Myocyte (in vitro differentiated cells): ENCODE data around the gene SH3TC2. TPM values are rescaled to one million over a fixed set of nuclear protein-coding genes. Genes with fewer than 3 reads are reported as not detected.

Experiments
- DNase-seq: peaks from one replicate; pipeline ENCODE4 v3.0.0-alpha.2; 2012; ENCODE audit warnings: low read depth
- total RNA-seq: library from RNA; depleted of rRNA; stranded (reverse); fragments of >200 nt; gene quantifications from 2 replicates; pipeline ENCODE4 v1.2.3, GENCODE V29; 2014

SH3TC2 gene
- total RNA-seq, 1 donor from 2014 or later: 4.3 TPM

- no peak for DNase-seq
These were observed 31.9 kb downstream of the SH3TC2 start for GRCh38 chr5:149030838-149031397.

- DNase-seq: peak; percentile 91
These were observed 32.5 kb downstream of the SH3TC2 start for GRCh38 chr5:149030392-149030791.

- DNase-seq: no peak
These were observed 33.9 kb downstream of the SH3TC2 start for GRCh38 chr5:149028984-149029383.

- DNase-seq: no peak
These were observed 34.7 kb downstream of the SH3TC2 start for GRCh38 chr5:149028161-149028560.

GRCh38 chr5:149027636-149028035 is 35.2 kb downstream of the SH3TC2 start:
- DNase-seq: no peak

GRCh38 chr5:149024943-149025342 is 37.9 kb downstream of the SH3TC2 start:
- DNase-seq: no peak

GRCh38 chr5:149024477-149024876 is 38.4 kb downstream of the SH3TC2 start:
- peak; percentile 76 for DNase-seq

- no peak for DNase-seq
These were observed 40.7 kb downstream of the SH3TC2 start for GRCh38 chr5:149022200-149022599.

- DNase-seq: no peak
These were observed 43.2 kb downstream of the SH3TC2 start for GRCh38 chr5:149019679-149020078.

GRCh38 chr5:149018909-149019443 is 43.9 kb downstream of the SH3TC2 start:
- peak; percentile 43 for DNase-seq

- no peak for DNase-seq
These were observed 45.2 kb downstream of the SH3TC2 start for GRCh38 chr5:149017636-149018035.

GRCh38 chr5:149015561-149015960 is 47.3 kb downstream of the SH3TC2 start:
- DNase-seq: no peak

- DNase-seq: peak; percentile 83
These were observed 47.7 kb downstream of the SH3TC2 start for GRCh38 chr5:149015126-149015525.

- DNase-seq: no peak
These were observed 48.3 kb downstream of the SH3TC2 start for GRCh38 chr5:149014571-149015031.

- no peak for DNase-seq
These were observed 49.1 kb downstream of the SH3TC2 start for GRCh38 chr5:149013796-149014195.

GRCh38 chr5:149012350-149012749 is 50.5 kb downstream of the SH3TC2 start:
- no peak for DNase-seq

GRCh38 chr5:149011728-149012127 is 51.1 kb downstream of the SH3TC2 start:
- no peak for DNase-seq

GRCh38 chr5:149011084-149011483 is 51.8 kb downstream of the SH3TC2 start:
- DNase-seq: no peak

GRCh38 chr5:149007174-149007573 is 55.7 kb downstream of the SH3TC2 start:
- DNase-seq: peak; percentile 39

GRCh38 chr5:149006426-149006825 is 56.4 kb downstream of the SH3TC2 start:
- DNase-seq: no peak

- DNase-seq: peak; percentile 47
These were observed 57.6 kb downstream of the SH3TC2 start for GRCh38 chr5:149005077-149005892.

GRCh38 chr5:149004559-149004958 is 58.3 kb downstream of the SH3TC2 start:
- no peak for DNase-seq
